PFSK-1 (cell line): Measurements from ENCODE around the gene ACAT2.

Experiments
- POLR2AphosphoS5 ChIP-seq: IDR thresholded peaks from 2 replicates; pipeline ENCODE4 v1.6.1; 2012; ENCODE audit warnings: low read depth, mild to moderate bottlenecking, control low read depth, low read length, moderate library complexity
- SIN3A ChIP-seq: IDR thresholded peaks from 2 replicates; pipeline ENCODE4 v1.6.1; 2012; ENCODE audit warnings: mild to moderate bottlenecking, low read length, moderate library complexity, borderline replicate concordance; ENCODE audit not compliant: insufficient read depth
- TAF1 ChIP-seq: IDR thresholded peaks from 2 replicates; pipeline ENCODE4 v1.6.1; 2012; ENCODE audit warnings: low read length, control low read depth, borderline replicate concordance; ENCODE audit not compliant: insufficient read depth

DNA sequence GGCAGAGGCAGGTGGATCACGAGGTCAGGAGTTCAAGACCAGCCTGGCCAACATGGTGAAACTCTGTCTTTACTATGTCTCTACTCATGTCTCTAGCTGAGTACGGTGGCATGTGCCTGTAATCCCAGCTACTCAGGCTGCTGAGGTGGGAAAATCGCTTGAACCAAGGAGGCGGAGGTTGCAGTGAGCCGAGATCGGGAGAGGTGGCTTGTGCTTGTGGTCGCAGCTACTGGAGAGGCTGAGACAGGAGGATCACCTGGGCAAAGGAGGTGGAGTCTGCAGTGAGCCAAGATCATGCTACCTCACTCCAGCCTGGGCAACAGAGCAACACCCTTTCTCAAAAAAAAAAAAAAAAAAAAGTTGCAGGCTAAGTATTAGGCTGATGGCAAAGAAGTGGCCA, 42.6 kb upstream of the ACAT2 start:
- TF ChIP-seq SIN3A (no peak), TAF1 (no peak), POLR2AphosphoS5 (no peak)
